ENCODE results near the gene ZNF319. TPM values are rescaled to one million over a fixed set of nuclear protein-coding genes. Genes with fewer than 3 reads are reported as not detected.

ZNF319 gene
- polyA plus RNA-seq (2013, experiment 1 of 2) = 3.6 TPM
- 4.5 TPM for polyA plus RNA-seq (2013, experiment 2 of 2)

DNA sequence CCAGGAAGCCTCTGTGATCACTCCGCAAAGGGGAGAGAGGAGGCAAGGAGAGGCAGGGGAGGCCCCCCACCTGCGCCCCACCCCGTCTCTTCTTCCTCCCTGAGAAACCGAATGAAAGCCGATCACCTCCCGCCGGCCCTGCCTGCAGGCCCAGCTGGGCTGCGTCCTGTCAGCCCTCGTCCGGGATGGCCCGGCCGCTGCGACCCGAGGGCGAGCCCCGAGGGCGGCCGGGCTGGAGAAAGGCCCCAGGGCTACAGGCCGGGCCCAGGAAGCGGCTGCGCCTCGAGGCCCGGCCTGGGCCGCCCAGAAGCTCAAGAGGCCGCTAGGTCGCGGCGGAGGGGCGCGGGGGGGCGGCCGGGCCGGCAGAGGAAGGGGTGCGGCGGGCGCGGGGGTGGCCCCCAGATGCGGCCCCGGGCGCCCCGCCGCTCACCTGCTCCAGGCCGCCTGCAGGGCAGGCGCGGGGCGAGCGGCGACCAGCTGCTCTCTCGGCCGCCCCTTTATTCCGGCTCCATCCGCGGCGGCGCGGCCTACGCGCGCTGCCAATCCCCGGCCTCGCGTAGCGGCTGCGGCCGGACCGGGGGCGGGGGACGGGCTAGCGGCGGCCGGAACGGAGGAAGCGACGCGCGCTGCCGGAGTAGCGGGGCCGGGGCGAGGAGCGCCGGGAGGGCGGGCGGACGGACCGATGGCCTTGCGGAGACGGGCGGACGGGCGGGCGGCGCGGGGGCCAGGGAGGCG, at the start of gene ZNF319:
Gene ZNF319 (minus strand): TSS at position 702 of the 735 bp plus-strand sequence. CDS start 2,407 bp downstream, outside the sequence.
- Histone ChIP-seq H3K4me3 (ENCODE audit: low read length) (peak within 1 kb of the TSS; percentile 91), H3K9me3 (ENCODE audit: insufficient read depth, low read depth, low read length) (no peaks in the 10 kb centered on the region), H3K36me3 (ENCODE audit: insufficient read depth, low read length) (peaks cover 19% of the 10 kb centered on the region), H3K9ac (ENCODE audit: low read depth, low read length) (peak within 1 kb of the TSS; percentile 69), H3K27ac (ENCODE audit: low read depth, low read length) (peak within 1 kb of the TSS; percentile 81; the same call in 1 of the 2 replicates), H3K27me3 (ENCODE audit: insufficient read depth, low read length) (peaks cover 5% of the 10 kb centered on the region; the same call in 1 of the 2 replicates), H3K4me1 (ENCODE audit: insufficient read depth, low read length) (peaks cover 8% of the 10 kb centered on the region; the same call in 1 of the 2 replicates)
- under 1% methylated on average over 95 of the region's 95 CpGs for WGBS

DNA sequence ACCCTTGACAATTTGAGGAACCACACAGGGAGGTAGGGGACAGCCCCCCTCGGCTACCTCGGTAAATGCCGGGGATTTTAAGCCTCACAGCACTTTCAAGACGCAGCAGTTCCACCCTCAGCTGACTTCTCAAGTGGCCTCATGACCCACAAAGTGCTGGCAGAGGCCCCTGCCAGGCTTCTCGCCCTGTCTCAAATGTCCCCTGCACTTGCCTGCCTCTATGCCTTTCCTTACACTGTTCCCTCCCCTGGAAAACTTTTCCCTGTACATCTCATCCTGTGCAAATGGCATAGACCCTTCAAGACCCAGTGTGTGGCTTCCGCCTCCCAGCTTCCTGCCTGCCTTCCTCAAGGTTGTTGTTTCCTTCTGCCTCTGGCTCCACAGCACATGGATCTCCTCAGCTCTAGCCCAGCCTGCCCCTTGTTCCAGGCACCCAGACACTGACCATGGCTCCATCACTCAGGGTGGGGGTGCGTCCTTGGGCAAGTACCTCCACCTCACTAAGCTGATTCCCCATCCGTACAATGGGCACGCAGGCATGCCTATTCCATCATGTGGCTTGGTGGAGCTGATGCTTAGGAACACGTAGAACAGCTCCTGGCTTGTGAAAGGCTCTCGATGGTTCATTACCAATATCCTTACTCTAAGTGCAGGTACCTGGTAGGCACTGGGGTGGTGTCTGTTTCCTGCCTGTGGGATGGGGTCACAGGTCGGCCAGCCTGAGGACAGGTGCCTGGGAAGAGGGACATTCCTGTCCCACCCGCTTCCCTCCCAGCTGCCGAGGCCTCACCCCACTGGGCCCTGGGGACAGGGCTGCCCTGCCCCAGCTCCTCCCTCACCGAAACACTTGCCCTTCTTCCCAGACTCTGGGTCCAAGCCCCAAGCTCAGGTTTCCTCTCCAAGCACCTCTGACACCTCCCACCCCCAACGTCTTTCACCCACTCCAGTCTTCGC, 49.0 kb upstream of the ZNF319 start:
- 86% methylated on average over 17 of the region's 17 CpGs for WGBS
- H3K4me1 ChIP-seq (ENCODE audit: insufficient read depth, low read length) = peaks cover 13% of the 10 kb centered on the region; the same call in 1 of the 2 replicates
- H3K27ac ChIP-seq (ENCODE audit: low read depth, low read length) = no peak overlapping the region
- H3K9ac ChIP-seq (ENCODE audit: low read depth, low read length) = no peak overlapping the region
- H3K27me3 ChIP-seq (ENCODE audit: insufficient read depth, low read length) = no peaks in the 10 kb centered on the region
- no peak overlapping the region for H3K4me3 ChIP-seq (ENCODE audit: low read length)
- no peaks in the 10 kb centered on the region for H3K9me3 ChIP-seq (ENCODE audit: insufficient read depth, low read depth, low read length)
- H3K36me3 ChIP-seq (ENCODE audit: insufficient read depth, low read length) = peaks cover 4% of the 10 kb centered on the region; the same call in 1 of the 2 replicates

GRCh38 chr16:58048494-58049231, 48.2 kb upstream of the ZNF319 start:
- Histone ChIP-seq H3K27ac (ENCODE audit: low read depth, low read length) (no peak overlapping the region), H3K27me3 (ENCODE audit: insufficient read depth, low read length) (no peaks in the 10 kb centered on the region), H3K4me3 (ENCODE audit: low read length) (no peak overlapping the region), H3K9ac (ENCODE audit: low read depth, low read length) (no peak overlapping the region), H3K36me3 (ENCODE audit: insufficient read depth, low read length) (peaks cover 11% of the 10 kb centered on the region; the same call in 1 of the 2 replicates), H3K9me3 (ENCODE audit: insufficient read depth, low read depth, low read length) (no peaks in the 10 kb centered on the region), H3K4me1 (ENCODE audit: insufficient read depth, low read length) (peaks cover 13% of the 10 kb centered on the region; the same call in 1 of the 2 replicates)
- 92% methylated on average over 13 of the region's 13 CpGs for WGBS

GRCh38 chr16:58047557-58048348, 47.3 kb upstream of the ZNF319 start:
- no peaks in the 10 kb centered on the region for H3K9me3 ChIP-seq (ENCODE audit: insufficient read depth, low read depth, low read length)
- WGBS = 65% methylated on average over 15 of the region's 19 CpGs
- peaks cover 13% of the 10 kb centered on the region; the same call in 1 of the 2 replicates for H3K4me1 ChIP-seq (ENCODE audit: insufficient read depth, low read length)
- no peak overlapping the region; the same call in 1 of the 2 replicates for H3K27ac ChIP-seq (ENCODE audit: low read depth, low read length)
- no peak overlapping the region for H3K4me3 ChIP-seq (ENCODE audit: low read length)
- H3K9ac ChIP-seq (ENCODE audit: low read depth, low read length) = no peak overlapping the region
- H3K36me3 ChIP-seq (ENCODE audit: insufficient read depth, low read length) = peaks cover 20% of the 10 kb centered on the region
- no peaks in the 10 kb centered on the region for H3K27me3 ChIP-seq (ENCODE audit: insufficient read depth, low read length)

DNA sequence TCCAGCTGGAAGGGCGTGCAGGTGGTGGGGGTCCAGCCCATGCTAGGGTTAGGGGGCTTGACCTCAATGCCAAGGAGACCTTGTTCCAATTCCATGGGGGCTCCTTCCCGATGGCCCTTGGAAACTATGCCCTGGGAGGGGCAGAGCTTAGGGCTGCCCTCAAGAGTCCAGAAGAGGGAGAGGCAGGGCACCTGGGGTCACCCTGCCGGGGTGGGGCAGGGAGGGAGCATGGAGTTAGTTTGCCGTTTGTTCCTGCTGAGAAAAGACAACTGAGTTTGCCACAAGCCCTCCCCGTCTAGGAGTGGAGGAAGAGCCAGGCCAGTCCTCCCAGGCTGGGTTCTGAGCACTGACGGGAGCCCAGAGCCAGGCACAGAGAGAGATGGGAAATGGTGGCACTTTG, 46.5 kb upstream of the ZNF319 start:
- no peaks in the 10 kb centered on the region for H3K9me3 ChIP-seq (ENCODE audit: insufficient read depth, low read depth, low read length)
- H3K27me3 ChIP-seq (ENCODE audit: insufficient read depth, low read length) = no peaks in the 10 kb centered on the region
- H3K36me3 ChIP-seq (ENCODE audit: insufficient read depth, low read length) = peaks cover 28% of the 10 kb centered on the region
- H3K27ac ChIP-seq (ENCODE audit: low read depth, low read length) = no peak overlapping the region
- H3K9ac ChIP-seq (ENCODE audit: low read depth, low read length) = no peak overlapping the region
- WGBS = 69% methylated on average over 6 of the region's 6 CpGs
- H3K4me1 ChIP-seq (ENCODE audit: insufficient read depth, low read length) = peaks cover 13% of the 10 kb centered on the region; the same call in 1 of the 2 replicates
- no peak overlapping the region for H3K4me3 ChIP-seq (ENCODE audit: low read length)

- Histone ChIP-seq H3K4me1 (ENCODE audit: insufficient read depth, low read length) (peaks cover 13% of the 10 kb centered on the region; the same call in 1 of the 2 replicates), H3K9me3 (ENCODE audit: insufficient read depth, low read depth, low read length) (no peaks in the 10 kb centered on the region), H3K36me3 (ENCODE audit: insufficient read depth, low read length) (peaks cover 33% of the 10 kb centered on the region), H3K4me3 (ENCODE audit: low read length) (no peak overlapping the region), H3K27ac (ENCODE audit: low read depth, low read length) (no peak overlapping the region), H3K27me3 (ENCODE audit: insufficient read depth, low read length) (no peaks in the 10 kb centered on the region), H3K9ac (ENCODE audit: low read depth, low read length) (no peak overlapping the region)
- WGBS = 94% methylated on average over 16 of the region's 16 CpGs
Observed at GRCh38 chr16:58046054-58046881, 45.8 kb upstream of the ZNF319 start.

DNA sequence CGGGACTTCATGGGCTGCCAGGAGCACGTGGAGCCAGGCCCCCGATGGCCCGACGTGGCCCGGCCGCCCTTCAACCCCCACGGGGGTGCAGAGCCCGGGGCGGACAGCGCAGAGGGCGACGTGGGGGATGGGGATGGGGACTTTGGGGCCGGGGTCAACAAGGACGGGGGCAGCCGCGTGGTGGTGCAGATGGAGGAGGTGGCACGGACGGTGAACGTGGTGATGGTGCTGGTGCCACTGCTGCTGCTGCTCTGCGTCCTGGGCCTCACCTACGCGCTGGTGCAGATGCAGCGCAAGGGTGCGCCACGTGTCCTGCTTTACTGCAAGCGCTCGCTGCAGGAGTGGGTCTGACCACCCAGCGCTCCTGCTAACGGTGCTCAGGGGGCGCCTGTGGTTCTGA, 44.6 kb upstream of the ZNF319 start:
- Histone ChIP-seq H3K9ac (ENCODE audit: low read depth, low read length) (no peak overlapping the region), H3K4me3 (ENCODE audit: low read length) (no peak overlapping the region), H3K4me1 (ENCODE audit: insufficient read depth, low read length) (peaks cover 13% of the 10 kb centered on the region; the same call in 1 of the 2 replicates), H3K27ac (ENCODE audit: low read depth, low read length) (no peak overlapping the region), H3K27me3 (ENCODE audit: insufficient read depth, low read length) (no peaks in the 10 kb centered on the region), H3K9me3 (ENCODE audit: insufficient read depth, low read depth, low read length) (no peaks in the 10 kb centered on the region), H3K36me3 (ENCODE audit: insufficient read depth, low read length) (peaks cover 45% of the 10 kb centered on the region)
- 95% methylated on average over 31 of the region's 31 CpGs for WGBS

DNA sequence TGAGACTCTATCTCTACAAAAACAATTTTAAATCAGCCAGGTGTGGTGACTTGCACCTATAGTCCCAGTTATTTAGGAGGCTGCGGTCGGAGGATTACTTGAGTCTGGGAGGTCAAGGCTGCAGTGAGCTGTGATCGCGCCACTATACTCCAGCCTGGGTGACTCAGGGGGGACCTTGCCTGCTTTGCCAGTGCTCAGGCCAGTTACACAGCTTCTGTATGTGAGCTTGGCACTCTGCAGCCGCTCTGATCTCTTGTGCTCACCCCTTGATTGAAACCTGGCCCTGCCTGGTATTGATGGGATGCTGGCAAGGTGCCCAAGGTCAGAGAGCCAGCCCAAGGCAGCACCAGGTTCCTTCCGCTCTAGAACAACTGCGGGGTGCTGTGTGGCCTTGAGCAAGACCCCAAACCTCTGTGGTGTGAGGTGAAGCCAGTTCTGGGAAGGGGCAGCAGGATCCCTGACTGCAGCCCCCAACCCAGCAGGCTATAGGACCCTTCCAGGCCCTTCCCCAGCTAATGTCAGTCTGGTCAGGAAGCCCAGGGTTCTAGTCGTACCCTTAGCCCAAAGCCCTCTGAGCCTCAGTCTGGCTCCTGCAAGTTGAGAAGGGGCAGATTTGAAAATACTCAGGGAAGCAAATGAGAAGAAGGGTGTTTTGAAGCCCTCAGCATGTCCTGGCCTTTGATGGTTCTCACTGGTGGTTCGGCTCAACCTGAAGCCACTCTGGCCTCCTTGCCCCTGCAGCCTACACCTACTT, 44.0 kb upstream of the ZNF319 start:
- Histone ChIP-seq H3K4me3 (ENCODE audit: low read length) (no peak overlapping the region), H3K36me3 (ENCODE audit: insufficient read depth, low read length) (peaks cover 52% of the 10 kb centered on the region), H3K27ac (ENCODE audit: low read depth, low read length) (no peak overlapping the region), H3K27me3 (ENCODE audit: insufficient read depth, low read length) (no peaks in the 10 kb centered on the region), H3K4me1 (ENCODE audit: insufficient read depth, low read length) (peaks cover 13% of the 10 kb centered on the region; the same call in 1 of the 2 replicates), H3K9me3 (ENCODE audit: insufficient read depth, low read depth, low read length) (no peaks in the 10 kb centered on the region), H3K9ac (ENCODE audit: low read depth, low read length) (no peak overlapping the region)
- 95% methylated on average over 9 of the region's 9 CpGs for WGBS

DNA sequence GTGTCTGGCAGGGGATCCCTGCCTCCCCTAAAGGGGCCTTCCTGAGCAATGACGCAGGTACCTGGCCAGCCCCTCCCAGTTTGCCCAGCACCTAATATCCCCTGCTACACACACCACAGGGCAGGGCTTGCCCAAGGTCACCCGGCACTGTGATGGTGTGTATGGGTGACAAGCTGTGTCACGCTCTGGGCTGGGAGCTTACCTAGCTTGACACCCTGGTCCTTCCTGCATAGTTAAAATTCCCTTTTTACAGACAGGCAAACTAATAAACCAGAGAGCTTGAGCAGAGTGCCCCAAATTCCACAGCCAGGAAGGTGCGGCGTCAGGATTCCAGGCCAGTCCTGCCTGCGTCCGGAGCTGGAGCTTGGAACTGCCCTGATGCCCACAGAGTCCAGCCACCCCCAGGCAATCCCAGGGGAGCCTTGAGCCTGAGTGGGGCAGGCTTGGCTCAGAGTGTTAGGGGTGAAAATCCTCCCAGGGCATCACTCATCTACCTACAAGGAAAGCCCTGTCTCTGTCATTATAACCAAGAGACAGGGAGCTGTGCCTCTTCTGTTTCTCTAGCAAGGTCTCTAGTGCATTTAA, 43.2 kb upstream of the ZNF319 start:
- Histone ChIP-seq H3K36me3 (ENCODE audit: insufficient read depth, low read length) (peaks cover 58% of the 10 kb centered on the region), H3K27me3 (ENCODE audit: insufficient read depth, low read length) (no peaks in the 10 kb centered on the region), H3K4me3 (ENCODE audit: low read length) (no peak overlapping the region), H3K9ac (ENCODE audit: low read depth, low read length) (no peak overlapping the region), H3K4me1 (ENCODE audit: insufficient read depth, low read length) (peaks cover 13% of the 10 kb centered on the region; the same call in 1 of the 2 replicates), H3K9me3 (ENCODE audit: insufficient read depth, low read depth, low read length) (no peaks in the 10 kb centered on the region), H3K27ac (ENCODE audit: low read depth, low read length) (no peak overlapping the region)
- WGBS = 97% methylated on average over 7 of the region's 7 CpGs
